Stimulated activated CD4-positive, alpha-beta T cell treated with anti-CD3 and anti-CD28 coated beads, Interleukin-15, amount 100 ng/mL, for 24 hours (primary cell): ENCODE results near the gene NWD2.
"Not testable (repeated sequence)": the region's sequence is repeated elsewhere in the genome, so short reads cannot be mapped to it uniquely, and the experiment has no call there.

Experiments
- DNase-seq: peaks from one replicate; pipeline ENCODE4 v3.0.0-alpha.2; 2020

The NWD2 gene

GRCh38 chr4:37393889-37394288 lies 149.3 kb downstream of the NWD2 start:
- no peak for DNase-seq

- DNase-seq, result no peak
These were observed 153.0 kb downstream of the NWD2 start for GRCh38 chr4:37397505-37397904.

- DNase-seq, result no peak
These were observed 155.8 kb downstream of the NWD2 start for GRCh38 chr4:37400241-37400881.

- DNase-seq, result not testable (repeated sequence)
These were observed 163.6 kb downstream of the NWD2 start for GRCh38 chr4:37407938-37408826.

GRCh38 chr4:37413612-37414011 lies 169.1 kb downstream of the NWD2 start:
- DNase-seq, result not testable (repeated sequence)

GRCh38 chr4:37415845-37416369 lies 171.4 kb downstream of the NWD2 start:
- DNase-seq, result no peak

- DNase-seq, result no peak
These were observed 177.1 kb downstream of the NWD2 start for GRCh38 chr4:37421614-37422013.

GRCh38 chr4:37422102-37422501 lies 177.6 kb downstream of the NWD2 start:
- DNase-seq, result no peak

GRCh38 chr4:37422638-37423037 lies 178.1 kb downstream of the NWD2 start:
- DNase-seq, result no peak

GRCh38 chr4:37423310-37423709 lies 178.8 kb downstream of the NWD2 start:
- no peak for DNase-seq

GRCh38 chr4:37424753-37425152 lies 180.2 kb downstream of the NWD2 start:
- no peak for DNase-seq

GRCh38 chr4:37425857-37426256 lies 181.3 kb downstream of the NWD2 start:
- no peak for DNase-seq

- no peak for DNase-seq
These were observed 182.7 kb downstream of the NWD2 start for GRCh38 chr4:37427193-37427592.

GRCh38 chr4:37429906-37430305 lies 185.4 kb downstream of the NWD2 start:
- DNase-seq, result no peak

- no peak for DNase-seq
These were observed 186.3 kb downstream of the NWD2 start for GRCh38 chr4:37430718-37431416.

- no peak for DNase-seq
These were observed 186.8 kb downstream of the NWD2 start for GRCh38 chr4:37431417-37431743.

GRCh38 chr4:37434469-37434868 lies 189.9 kb downstream of the NWD2 start:
- DNase-seq, result no peak

GRCh38 chr4:37436546-37436945 lies 192.0 kb downstream of the NWD2 start:
- no peak for DNase-seq

- DNase-seq, result no peak
These were observed 192.6 kb downstream of the NWD2 start for GRCh38 chr4:37437163-37437562.

- DNase-seq, result no peak
These were observed 194.2 kb downstream of the NWD2 start for GRCh38 chr4:37438564-37439279.

- DNase-seq, result no peak
These were observed 195.4 kb downstream of the NWD2 start for GRCh38 chr4:37439809-37440474.

- DNase-seq, result no peak
These were observed 196.0 kb downstream of the NWD2 start for GRCh38 chr4:37440501-37440900.
